SK-N-SH (cell line): Measurements from ENCODE around the gene RASEF.

Source experiments
- TF ChIP-seq, protein P1 (sequence below): IDR thresholded peaks from 2 replicates; pipeline ENCODE4 v1.4.0; 2012; ENCODE audit warnings: low read depth, borderline replicate concordance
- TF ChIP-seq, protein P2 (sequence below): fragments of 200-600 bp; sonication (generic); IDR thresholded peaks from 2 replicates; pipeline ENCODE4 v1.6.1; 2017; ENCODE audit warnings: antibody characterized with exemption, mild to moderate bottlenecking, moderate library complexity

DNA sequence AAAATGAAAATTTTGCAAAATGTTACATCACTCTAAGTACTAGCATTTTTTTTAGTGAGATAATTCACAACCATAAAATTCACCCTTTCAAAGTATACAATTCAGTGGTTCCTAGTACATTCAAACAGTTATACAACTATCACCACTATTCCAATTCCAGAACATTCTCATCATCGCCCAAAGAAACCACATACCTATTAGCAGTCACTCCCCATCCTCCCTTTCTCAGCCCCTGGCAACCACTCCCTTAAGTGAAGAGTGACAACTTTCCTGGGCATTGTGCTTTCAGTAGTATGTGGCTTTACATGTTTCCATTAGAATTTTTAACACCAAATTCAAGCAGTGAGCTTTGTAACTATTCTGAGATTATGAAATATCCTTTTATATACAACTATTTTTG, 81.4 kb downstream of the RASEF start:
- TF ChIP-seq, protein P1, sequence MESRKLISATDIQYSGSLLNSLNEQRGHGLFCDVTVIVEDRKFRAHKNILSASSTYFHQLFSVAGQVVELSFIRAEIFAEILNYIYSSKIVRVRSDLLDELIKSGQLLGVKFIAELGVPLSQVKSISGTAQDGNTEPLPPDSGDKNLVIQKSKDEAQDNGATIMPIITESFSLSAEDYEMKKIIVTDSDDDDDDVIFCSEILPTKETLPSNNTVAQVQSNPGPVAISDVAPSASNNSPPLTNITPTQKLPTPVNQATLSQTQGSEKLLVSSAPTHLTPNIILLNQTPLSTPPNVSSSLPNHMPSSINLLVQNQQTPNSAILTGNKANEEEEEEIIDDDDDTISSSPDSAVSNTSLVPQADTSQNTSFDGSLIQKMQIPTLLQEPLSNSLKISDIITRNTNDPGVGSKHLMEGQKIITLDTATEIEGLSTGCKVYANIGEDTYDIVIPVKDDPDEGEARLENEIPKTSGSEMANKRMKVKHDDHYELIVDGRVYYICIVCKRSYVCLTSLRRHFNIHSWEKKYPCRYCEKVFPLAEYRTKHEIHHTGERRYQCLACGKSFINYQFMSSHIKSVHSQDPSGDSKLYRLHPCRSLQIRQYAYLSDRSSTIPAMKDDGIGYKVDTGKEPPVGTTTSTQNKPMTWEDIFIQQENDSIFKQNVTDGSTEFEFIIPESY, result no peak
- TF ChIP-seq, protein P2, sequence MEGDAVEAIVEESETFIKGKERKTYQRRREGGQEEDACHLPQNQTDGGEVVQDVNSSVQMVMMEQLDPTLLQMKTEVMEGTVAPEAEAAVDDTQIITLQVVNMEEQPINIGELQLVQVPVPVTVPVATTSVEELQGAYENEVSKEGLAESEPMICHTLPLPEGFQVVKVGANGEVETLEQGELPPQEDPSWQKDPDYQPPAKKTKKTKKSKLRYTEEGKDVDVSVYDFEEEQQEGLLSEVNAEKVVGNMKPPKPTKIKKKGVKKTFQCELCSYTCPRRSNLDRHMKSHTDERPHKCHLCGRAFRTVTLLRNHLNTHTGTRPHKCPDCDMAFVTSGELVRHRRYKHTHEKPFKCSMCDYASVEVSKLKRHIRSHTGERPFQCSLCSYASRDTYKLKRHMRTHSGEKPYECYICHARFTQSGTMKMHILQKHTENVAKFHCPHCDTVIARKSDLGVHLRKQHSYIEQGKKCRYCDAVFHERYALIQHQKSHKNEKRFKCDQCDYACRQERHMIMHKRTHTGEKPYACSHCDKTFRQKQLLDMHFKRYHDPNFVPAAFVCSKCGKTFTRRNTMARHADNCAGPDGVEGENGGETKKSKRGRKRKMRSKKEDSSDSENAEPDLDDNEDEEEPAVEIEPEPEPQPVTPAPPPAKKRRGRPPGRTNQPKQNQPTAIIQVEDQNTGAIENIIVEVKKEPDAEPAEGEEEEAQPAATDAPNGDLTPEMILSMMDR, result no peak
